ENCODE measurements around the gene ITK.
"Not testable (repeated sequence)": the region's sequence is repeated elsewhere in the genome, so short reads cannot be mapped to it uniquely, and the experiment has no call there.

ITK gene

DNA sequence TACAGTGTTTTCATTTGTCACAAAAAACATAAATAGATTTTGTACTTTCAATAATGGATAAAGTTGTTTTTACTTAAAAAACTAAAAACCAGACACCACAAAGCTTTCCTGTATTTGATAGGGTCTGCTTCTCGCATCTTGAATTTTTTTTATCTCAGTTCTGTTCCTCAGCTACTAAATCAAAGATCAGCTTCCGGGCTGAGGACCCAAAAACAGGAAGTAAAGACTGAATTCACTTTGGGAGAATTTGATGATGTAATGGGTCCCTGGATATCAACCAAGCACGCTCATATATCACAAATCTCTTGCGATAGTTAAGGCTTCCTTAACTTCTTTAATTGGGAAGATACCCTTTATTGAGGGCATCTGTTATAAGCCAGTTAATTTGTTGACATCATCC, 24.1 kb downstream of the ITK start:
- TF ChIP-seq CTCF (IDR thresholded peaks at IDR 0.05; ENCODE audit: low read length, missing control alignments), result no peak
- no peak for DNase-seq (ENCODE audit: low read depth)
- no peak overlapping the region for H3K4me3 ChIP-seq (replicated peaks; ENCODE audit: low read depth, low read length)

DNA sequence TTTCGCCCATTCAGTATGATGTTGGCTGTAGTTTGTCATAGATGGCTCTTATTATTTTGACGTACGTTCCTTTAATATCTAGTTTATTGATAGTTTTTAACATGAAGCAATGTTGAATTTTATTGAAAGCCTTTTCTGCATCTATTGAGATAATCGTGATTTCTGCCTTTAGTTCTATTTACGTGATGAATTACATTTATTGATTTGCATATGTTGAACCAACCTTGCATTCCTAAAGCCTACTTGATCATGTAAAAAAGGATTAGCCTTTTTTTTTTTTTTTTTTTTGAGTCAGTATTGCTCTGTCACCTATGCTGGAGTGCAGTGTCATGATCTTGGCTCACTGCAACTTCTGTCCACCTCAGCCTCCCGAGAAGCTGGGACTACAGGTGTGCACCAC, 25.1 kb downstream of the ITK start:
- no peak overlapping the region for H3K4me3 ChIP-seq (replicated peaks; ENCODE audit: low read depth, low read length)
- no peak for DNase-seq (ENCODE audit: low read depth)
- TF ChIP-seq CTCF (IDR thresholded peaks at IDR 0.05; ENCODE audit: low read length, missing control alignments), result no peak

DNA sequence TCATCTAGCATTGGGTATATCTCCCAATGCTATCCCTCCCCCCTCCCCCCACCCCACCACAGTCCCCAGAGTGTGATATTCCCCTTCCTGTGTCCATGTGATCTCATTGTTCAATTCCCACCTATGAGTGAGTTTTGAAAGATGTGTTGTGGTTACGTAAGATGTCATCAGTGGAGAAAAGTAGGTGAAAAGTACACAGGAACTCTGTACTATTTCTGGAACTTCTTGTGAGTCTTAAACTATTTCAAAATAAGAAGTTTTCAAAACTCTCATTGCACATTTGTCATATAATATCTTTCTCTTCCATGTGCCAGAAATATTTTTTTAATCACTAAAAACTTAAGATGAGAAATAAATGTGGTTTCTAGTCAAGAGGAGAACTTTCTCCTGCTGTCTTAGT, 30.0 kb downstream of the ITK start:
- H3K4me3 ChIP-seq (replicated peaks; ENCODE audit: low read depth, low read length), result not testable (repeated sequence)
- peak; percentile 2 for DNase-seq (ENCODE audit: low read depth)

- H3K4me3 ChIP-seq (replicated peaks; ENCODE audit: low read depth, low read length), result no peak overlapping the region
- DNase-seq (ENCODE audit: low read depth), result no peak
- TF ChIP-seq CTCF (IDR thresholded peaks at IDR 0.05; ENCODE audit: low read length, missing control alignments), result no peak
These were observed 31.7 kb downstream of the ITK start for GRCh38 chr5:157212307-157212706.

DNA sequence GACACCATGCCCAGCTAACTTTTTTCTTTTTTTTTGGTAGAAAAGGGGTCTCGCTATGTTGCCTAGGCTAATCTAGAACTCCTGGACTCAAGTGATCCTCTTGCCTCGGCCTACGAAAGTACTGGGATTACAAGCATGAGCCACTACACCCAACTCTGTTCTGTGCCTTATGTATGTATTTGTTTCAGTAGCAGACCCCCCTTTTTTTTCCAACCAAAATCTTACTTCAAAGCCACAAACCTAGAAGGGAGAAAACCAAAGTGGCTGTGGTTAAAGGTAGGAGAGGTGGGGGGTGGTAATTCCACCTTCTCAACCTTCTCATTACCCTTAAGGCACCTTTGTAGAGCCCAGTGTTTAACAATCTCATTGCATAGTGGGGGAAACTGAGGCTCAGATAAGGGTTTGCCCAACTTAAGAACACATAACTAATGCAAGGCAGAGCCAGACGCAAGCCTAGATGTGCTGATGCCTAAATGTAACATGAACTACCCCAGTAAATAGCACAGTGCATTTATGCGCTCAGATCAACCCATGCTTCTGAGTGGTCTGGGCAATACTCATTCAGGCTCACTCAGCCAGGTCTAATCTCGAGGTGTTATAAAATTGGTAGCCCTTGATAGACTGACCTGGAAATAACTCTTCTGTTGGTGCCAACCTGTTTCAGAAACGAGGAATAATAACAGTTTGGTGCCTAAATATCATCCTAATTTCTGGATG, 33.0 kb downstream of the ITK start:
- no peak for TF ChIP-seq CTCF (IDR thresholded peaks at IDR 0.05; ENCODE audit: low read length, missing control alignments)
- H3K4me3 ChIP-seq (replicated peaks; ENCODE audit: low read depth, low read length), result no peak overlapping the region
- no peak for DNase-seq (ENCODE audit: low read depth)

GRCh38 chr5:157214415-157214814, 33.8 kb downstream of the ITK start:
- H3K4me3 ChIP-seq (replicated peaks; ENCODE audit: low read depth, low read length), result no peak overlapping the region
- no peak for TF ChIP-seq CTCF (IDR thresholded peaks at IDR 0.05; ENCODE audit: low read length, missing control alignments)
- DNase-seq (ENCODE audit: low read depth), result no peak

DNA sequence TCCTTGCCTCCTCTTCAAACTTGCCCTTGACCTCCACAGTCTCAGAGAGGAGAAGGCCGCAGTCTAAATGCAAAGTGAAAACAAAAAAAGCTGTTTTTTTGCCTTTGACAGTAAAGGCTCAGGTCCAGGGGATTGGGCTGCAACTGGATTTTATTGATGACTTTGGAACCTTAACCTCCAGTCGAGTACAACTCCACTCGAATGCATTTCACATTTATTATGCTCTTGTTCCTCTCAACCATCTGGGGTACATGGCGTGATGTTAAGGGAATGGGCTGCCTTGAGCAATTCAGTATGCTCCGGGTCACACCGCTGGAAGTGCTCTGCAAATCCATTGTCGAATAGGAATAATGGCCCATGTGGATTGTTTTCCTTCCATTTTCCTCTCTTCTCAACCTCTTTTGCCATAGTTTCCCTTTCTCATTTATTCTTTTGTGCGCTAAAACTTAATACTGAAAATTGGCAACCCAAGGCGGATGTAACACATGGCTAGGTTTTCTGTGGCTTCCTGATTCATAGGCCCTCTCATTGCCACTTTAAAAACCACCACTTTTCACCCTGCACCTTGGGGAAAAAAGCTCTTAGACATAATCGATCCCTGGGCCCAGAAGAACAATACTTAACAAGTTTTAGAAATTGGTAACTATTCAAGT, 34.3 kb downstream of the ITK start:
- DNase-seq (ENCODE audit: low read depth), result no peak

More for the DNA sequence above, 34.3 kb downstream of the ITK start:
- TF ChIP-seq CTCF (IDR thresholded peaks at IDR 0.05; ENCODE audit: low read length, missing control alignments), result no peak
- H3K4me3 ChIP-seq (replicated peaks; ENCODE audit: low read depth, low read length), result no peak overlapping the region

Data from fibroblast of pulmonary artery (primary cell).